ENCODE results near the gene HCN4.

Gene HCN4

DNA sequence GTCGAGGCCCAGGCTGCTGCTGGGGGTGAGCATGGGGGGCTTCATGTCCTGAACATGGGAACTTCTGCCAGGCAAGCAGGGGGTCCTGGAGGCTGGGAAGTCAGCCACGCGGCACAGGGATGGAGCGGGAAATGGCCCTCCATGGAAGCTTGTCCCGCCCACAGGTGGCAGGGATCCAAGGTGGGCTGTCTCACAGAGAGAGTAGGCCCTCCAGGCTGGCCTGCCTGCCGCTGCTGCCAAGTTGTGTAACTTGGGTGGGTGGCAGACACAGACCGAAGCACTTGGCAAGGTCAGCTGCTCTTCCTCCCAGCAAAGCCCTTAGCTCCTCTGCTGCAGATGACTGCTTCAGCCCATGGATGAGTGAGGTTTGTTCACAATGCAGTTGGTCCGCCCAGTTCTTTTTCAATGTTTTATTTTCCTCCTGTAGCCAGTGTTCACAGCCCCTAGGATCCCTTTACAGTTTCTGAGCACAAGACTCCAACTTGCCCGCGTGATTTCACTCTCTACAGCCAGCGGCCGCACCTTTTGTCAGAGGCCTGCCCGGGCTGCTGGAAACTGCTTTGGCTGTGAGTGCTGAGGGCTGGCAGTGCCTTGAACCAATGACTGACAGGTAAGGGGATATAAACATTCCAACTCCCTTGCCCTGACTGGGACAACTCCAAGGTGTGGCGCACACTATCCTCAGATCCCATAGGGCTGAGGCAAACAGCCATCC, 26.7 kb downstream of the HCN4 start:
- no peak for DNase-seq

- DNase-seq = no peak
Observed at GRCh38 chr15:73340502-73341192, 28.1 kb downstream of the HCN4 start.

- DNase-seq = no peak
Observed at GRCh38 chr15:73338606-73339374, 30.0 kb downstream of the HCN4 start.

DNA sequence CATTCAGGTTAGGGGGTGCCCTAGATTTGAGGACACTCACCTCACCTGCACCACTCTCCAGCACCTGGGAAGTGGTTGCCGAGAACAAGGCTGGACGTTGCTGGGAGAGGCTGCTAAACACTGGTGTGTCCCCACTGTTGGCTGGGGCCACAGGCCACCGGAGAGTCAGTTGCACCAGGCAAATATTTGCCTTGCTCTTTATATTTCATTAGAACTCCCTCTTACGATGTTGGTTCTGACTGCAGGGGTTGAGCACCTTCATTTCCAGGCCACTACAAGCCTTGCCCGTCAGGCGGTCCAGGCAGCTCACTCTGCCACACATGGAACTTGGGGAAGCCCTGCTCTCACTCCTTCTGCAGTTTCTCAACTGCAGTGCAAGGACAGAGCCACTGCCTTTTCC, 30.7 kb downstream of the HCN4 start:
- no peak for DNase-seq

DNA sequence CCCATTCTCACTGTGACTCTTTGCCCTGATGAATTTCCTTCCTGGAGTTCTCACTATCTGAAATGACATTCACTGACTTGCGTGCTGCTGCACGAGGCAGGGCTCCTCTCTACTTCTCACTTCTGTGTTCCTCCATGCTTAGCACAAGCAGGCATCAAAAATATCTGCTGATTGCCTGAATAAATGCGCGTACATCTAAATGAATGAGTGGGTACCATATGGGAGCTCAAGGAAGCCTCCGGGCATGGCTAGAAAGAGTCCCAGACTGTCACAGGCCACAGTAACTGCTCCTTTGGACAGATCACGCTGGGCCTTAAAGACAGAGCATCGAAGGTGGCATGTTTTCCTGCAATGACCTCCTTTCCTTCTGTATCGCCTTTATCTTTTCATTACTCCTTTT, 31.6 kb downstream of the HCN4 start:
- DNase-seq = no peak

DNA sequence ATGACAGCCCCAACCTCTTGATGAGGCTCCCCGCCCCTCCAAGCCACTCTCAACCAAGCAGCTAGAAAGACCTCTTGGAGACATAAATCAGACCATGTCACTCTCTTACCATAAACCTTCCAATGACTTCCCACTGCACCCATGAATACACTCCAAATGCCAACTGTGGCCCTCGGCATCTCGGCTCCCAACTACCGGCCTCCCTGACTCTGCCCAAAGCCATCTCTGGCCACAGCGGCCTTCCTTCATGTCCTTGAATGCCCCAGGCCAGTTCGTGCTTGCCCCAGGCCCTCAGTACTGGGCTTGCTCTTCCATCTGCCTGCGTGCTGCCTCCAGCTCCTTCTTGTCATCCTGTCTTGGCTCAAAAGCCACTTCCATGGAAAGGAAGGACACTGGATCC, 32.0 kb downstream of the HCN4 start:
- no peak for DNase-seq

DNA sequence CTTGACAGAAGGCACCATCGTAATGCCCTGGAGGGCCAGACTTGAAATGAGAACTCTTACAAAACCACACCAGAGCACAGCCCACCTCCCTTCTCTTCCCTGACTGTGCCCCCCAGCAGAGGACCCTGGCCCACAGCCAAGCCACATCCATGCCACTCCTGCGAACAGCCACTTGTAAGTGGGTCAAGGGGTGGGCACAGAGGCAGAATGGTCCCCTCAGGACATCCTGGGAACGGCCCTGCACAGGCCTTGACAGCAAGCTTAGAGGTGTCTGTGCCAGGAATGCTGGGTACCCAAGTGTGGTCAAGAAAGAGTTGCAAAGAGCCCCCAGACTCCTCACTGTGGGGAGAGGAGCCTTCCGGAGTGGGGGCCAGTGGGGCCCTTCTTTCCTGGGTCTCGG, 33.3 kb downstream of the HCN4 start:
- no peak for DNase-seq

DNA sequence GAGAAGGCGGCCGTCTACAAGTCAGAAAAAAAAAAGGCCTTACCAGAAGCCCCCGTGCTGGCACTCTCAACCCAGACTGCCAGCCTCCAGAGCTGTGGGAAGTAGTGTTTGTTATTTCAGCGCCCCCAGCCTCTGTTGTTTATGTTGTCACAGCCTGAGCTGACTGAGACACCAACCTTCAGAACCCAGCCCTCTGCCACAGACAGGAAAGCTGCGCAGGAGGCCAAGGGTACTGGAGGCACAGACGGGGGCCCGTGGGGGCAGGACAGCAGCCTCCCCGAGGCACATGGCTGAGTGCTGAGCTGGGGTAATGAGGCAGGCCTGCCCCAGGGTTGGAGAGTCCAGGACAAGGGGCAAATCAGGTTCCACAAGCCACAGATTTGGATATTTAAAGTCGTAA, 33.7 kb downstream of the HCN4 start:
- no peak for DNase-seq

DNA sequence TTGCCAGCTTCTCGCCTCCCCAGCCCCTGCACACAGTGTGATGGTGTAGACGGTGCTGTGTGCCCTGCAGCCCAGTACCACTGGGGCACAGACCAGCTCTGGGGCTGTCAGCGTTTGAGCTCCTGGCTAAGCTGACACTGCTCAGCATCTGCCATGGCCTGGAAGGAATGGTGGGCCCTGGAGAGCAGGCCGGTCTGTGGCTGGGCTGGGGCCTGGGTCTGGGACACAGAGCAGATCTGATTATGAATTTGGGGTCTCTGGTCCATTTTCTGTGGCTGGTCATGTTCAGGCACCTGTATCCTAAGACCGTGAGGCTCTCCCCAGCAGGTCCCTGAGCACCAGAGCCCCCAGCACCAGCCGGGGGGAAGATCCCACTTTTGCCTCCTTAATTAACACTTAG, 34.7 kb downstream of the HCN4 start:
- no peak for DNase-seq

GRCh38 chr15:73333001-73333400, 35.8 kb downstream of the HCN4 start:
- no peak for DNase-seq

DNA sequence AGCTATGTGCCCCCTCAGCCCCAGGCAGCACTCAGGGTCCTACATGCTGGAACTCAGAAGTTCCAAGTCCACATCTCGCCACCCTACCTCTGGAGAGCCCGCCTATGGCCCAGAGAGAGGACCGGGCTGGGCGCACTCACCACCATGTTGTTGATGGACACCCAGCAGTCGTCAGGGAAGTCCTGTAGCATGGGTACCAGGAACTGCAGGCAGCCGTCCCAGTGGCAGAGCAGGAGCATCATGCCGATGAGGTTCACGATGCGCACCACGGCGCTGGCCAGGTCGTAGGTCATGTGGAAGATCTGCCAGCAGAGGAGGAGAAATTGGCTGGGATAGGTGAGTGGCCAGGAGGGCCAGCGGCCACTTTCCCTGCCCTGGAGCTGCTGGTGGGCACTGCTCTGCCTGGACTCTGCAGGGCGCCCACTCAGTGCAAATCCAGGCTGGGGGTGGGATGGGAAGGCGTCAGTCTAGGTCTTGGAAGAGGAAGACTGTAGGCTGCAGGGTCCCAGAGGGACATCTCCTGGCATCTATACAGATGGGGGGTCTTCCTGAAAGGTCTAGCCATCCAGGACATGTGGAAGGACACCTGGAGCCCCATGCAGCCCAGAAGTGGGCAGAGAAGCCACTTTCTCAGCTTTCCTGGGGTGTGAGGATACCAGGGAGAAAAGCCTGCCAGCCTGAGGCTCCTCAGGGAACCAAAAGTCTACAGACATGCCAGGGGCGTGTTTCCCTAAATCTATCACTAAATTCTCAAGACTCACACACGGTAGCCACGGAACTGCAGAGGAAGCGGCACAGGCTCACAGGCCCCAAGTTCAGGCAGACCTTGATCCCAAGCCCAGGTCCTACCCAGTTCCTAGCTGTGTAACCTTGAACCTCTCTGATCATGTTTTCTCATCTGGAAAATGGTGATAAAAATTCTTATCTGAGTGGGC, 36.5 kb downstream of the HCN4 start:
- DNase-seq = no peak

GRCh38 chr15:73331501-73331900, 37.3 kb downstream of the HCN4 start:
- DNase-seq = no peak

DNA sequence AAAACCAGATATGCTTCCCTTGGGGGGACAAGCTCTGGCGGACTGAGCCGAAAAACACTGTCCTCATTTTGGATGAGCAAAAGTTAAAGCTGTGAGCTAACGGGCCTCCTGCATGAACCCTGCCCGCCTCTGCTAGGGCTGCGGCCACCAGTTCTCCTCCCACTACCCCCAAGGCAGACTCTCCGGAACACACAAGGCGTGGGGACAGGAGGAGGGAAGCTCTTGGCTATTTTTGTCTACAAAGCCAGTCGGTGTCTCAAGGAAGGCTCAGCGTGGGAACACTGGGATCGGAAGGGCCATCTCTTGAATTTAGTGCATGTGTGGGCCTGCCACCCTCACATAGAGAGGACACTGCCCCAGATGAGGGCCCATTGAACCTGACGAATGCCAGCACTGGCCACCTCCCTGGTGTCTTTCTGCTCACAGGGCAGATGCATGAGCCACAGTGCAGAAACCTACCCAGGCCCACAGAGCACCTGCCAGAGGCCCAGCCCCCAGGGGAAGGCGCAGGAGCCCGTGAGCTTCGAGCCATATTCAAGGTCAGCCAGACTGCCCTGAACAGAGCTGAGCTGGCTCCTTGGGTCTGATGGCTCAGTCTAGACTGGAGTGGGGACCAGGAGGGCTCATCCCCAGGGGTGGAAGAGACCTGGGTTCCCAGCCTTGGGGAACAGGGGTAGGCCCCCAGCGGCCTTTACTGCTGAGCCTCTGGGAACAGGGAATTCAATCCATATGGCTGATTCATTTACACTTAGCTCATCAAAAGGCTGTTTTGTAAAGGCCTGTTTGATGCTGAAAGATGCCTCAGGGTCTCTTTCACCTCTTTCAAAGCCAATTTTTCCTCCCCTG, 38.3 kb downstream of the HCN4 start:
- DNase-seq = no peak

GRCh38 chr15:73329501-73330200, 39.1 kb downstream of the HCN4 start:
- no peak for DNase-seq

DNA sequence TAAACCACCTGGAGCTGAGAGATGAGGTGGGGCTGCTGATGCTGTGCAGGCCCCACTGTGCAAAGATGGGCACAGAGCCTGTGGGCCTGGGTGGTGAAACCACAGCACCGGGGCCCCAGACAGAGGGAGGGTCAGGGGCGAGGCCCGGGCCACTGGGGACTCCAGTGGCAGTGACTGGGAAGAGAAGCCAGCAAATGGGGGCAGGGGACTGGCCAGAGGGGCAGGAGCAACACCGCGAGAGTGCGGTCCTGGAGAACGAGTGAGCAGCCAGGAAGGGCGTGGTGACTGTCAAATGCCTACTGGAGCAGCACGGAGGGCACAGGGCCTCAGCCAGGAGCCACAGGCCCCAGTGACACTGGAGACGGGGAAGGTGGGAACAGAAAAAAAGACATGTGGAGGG, 39.8 kb downstream of the HCN4 start:
- DNase-seq = no peak

DNA sequence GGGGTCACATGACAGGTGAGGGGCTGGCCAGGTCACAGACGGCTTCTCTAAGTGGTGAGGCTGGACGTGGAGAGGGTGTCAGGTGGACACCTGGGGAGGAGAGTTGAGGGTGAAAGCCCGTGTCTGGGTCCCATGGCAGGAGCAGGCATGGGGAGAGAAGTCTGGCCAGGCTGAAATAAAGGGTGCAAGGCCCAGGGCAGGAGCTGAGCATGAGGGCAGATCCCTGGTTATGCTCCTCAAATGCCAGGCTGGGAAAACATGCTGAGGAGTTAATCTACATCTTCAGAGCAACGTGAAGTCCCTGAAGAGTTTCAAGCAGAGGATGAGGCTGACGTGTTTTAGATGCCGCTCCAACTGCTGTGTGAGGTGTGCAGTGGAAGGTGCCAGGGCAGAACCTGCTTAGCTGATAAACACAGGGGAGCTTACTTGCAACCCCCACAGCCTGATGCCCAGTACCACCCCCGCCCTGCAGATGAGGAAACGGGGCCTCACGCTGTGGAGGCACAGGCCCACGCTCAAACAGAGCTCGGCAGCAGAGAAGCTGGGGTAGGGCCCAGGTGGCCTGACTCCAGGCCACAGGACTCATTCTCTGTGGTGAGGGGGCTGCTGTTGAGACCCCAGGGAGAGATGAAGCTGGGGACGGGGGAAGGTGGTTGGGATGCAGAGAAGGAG, 40.5 kb downstream of the HCN4 start:
- no peak for DNase-seq

DNA sequence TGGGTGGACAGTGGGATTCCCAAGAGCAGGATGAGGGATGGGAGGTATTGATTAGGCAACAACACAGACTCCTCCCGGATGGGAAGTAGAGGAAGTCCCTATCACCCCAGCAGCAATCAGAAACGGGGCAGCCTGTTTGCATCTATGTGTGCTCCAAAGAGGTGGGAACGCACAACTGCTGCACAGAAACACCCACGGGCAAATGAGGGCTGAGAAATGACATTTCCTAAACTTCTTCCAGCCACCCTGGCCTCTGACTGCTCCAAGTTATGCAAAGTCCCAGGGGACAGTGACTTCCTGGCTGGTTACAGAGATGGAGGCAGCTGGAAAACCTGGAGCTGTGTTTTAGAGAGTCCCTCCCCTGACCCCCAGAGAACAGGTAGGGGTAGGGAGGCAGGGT, 42.6 kb downstream of the HCN4 start:
- no peak for DNase-seq

DNA sequence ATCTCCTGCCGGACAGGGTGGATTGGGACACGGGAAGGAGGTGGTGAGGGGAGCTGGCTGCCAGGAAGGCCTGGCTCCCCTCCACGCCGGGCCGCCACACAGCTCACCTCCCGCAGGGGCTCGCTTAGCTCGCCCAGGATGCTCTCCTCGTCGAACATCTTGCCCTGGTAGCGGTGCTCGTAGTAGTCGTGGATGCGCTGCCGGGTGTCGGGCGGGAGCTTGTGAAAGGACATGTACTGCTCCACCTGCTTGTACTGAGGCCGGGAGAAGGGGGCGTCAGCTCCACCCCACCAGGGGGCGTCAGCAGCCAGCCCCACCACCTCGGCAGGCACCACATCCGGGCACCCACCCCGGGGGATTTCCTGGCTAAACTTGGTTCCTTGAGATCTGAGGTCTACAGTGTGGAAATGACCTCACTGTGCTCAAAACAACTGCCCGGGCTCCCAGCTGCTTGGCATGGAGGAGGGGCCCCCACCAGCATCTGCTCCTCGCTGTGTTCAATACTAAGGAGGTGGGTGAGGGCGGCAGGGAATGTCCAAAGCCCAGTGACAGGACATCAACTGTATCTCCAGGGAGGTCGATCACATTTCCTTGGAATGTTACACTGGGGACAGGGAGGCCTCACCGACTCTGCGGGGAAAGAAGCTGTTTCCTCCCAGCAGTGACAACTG, 43.4 kb downstream of the HCN4 start:
- no peak for DNase-seq

DNA sequence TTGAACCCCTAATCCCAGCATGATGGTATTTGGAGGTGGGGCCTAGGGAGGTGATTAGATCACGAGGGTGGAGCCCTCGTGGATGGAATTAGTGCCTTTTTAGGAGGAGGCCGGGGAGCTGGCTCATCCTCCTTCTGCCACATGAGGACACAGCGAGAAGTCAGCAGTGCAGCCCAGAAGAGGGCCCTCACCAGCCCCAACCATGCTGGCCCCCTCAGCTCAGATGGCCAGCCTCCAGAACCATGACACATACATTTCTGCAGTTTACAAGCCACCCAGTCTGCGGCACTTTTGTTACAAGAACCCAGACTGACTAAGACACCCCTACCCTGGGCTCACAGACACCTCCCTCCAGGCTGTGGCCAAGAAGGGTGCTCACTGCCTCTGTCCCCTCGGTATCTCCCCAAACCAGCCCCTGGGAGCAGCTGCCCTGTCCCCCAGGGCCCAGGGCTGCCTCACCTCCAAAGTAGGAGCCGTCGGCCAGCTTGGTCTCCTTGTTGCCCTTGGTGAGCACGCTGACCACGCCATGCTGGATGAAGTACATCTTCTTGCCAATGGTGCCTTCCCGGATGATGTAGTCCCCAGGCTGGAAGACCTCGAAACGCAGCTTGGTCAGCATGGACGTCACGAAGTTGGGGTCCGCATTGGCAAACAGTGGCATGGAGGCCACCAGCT, 44.1 kb downstream of the HCN4 start:
- no peak for DNase-seq

DNA sequence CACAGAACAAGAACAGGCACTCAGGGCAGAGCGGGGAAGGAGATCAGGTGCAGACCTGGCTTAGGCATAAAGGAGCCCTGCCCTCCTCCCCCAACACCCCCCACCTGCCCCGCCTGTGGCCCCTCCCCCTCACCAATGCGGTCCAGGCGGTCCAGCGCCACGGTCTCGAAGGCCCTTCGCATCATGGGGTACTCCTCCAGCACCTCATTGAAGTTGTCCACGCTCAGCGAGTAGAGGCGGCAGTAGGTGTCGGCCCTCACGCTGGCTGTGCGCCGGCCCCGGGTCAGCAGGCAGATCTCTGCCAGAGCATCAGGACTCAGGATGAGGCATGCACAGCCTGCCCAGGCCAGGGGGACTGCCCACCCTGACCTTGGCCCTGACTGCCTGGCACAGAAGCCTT, 44.8 kb downstream of the HCN4 start:
- DNase-seq = no peak
